Prostate gland (tissue), 2 donors: ENCODE data around the gene S100A7A. TPM values are rescaled to one million over a fixed set of nuclear protein-coding genes. Genes with fewer than 3 reads are reported as not detected.

Experiments
- DNase-seq: peaks from one replicate; pipeline ENCODE4 v3.0.0-alpha.2; 2019; ENCODE audit warnings: low spot score
- H3K27ac ChIP-seq, 2 donors: fragments of 200-600 bp; sonication (generic); 2 replicates each; pipeline ENCODE4 v1.5.1; 2017 to 2019
- H3K27me3 ChIP-seq: fragments of 200-600 bp; sonication (generic); replicated peaks from 2 replicates; pipeline ENCODE4 v1.5.1; 2019; ENCODE audit not compliant: insufficient read depth
- H3K36me3 ChIP-seq, 2 donors: fragments of 200-600 bp; sonication (generic); 1 replicate in 1 of 2; 2 replicates in 1 of 2; pipeline versions ENCODE4 v1.5.1 to v1.8.1; 2017 to 2019
- H3K4me1 ChIP-seq: fragments of 200-600 bp; sonication (generic); replicated peaks from 2 replicates; pipeline ENCODE4 v1.5.1; 2019
- H3K4me3 ChIP-seq, 2 donors: fragments of 200-600 bp; sonication (generic); 2 replicates each; pipeline ENCODE4 v1.5.1; 2017 to 2019
- H3K9me3 ChIP-seq: fragments of 200-600 bp; sonication (generic); 2 replicates; pipeline ENCODE4 v1.5.1; 2017
- POLR2A ChIP-seq: fragments of 450-650 bp; IDR thresholded peaks from one replicate; pipeline ENCODE4 v1.6.1; 2016; ENCODE audit warnings: antibody characterized with exemption, mild to moderate bottlenecking
- POLR2AphosphoS5 ChIP-seq: sonication (generic); formaldehyde crosslinking; IDR thresholded peaks from one replicate; pipeline ENCODE4 v1.6.1; 2017; ENCODE audit warnings: antibody characterized with exemption
- WGBS: methylation state at CpG from one replicate; pipeline ENCODE4 v1.1.5; 2018; 5-methylcytosine and 5-hydroxymethylcytosine counted together
- intact Hi-C: fragments of 100-400 bp; cut with DNase I; formaldehyde crosslinking; loops from one replicate; pipeline ENCODE4 v1.14.2; 2022
- total RNA-seq, 2 donors: library from RNA; depleted of rRNA; stranded (reverse); fragments of >200 nt; gene quantifications; one replicate each; pipeline ENCODE4 v1.1.0, GENCODE V29; 2016
- TF ChIP-seq, protein P1 (sequence below), 4 experiments: fragments of 200-600 bp in 2 of 4; fragments of 450-650 bp in 2 of 4; sonication (generic) in 2 of 4; IDR thresholded peaks; 1 replicate in 3 of 4; 2 replicates in 1 of 4; pipeline ENCODE4 v1.5.1; 2016 to 2019; ENCODE audit warnings: antibody characterized with exemption in 4 of 4, mild to moderate bottlenecking in 2 of 4, moderate library complexity in 2 of 4

The S100A7A gene
- total RNA-seq, result not detected

DNA sequence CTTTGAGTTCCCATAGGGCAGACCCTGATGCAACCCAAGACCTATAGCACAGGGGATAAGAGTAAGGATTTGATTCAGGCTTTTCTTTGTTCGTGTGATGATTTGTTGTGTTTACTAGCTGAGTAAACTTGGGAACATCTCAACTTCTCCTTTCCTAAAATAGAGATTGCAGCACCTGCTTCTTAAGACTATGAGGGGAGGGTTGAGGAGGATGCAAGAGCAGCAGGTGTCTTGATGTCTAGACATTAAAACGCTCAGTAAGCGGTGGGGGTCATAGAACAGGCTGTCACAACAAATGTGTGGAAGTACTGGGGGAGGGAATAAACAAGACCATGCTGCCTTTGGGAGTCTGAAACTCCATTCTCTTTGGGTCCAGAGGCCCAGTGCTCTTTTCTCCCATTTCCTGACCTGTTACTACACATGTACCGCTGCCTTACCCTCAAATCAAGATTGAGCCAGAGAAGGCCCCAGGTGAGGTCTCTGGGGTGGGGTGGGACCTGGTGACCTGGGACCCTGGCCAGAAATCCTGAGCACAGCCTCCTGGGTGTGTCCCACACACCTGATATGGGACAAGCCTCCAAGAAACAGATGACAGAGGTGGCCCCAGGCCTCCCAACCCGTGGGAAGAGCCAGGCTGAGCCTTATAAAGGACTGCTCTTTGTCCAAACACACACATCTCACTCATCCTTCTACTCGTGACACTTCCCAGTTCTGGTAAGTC lies at the start of gene S100A7A:
S100A7A (plus strand) TSS at position 671 of the 721 bp plus-strand sequence. CDS start 1,563 bp downstream, outside the sequence.
- no peaks in the 10 kb centered on the region for H3K9me3 ChIP-seq
- WGBS, result 65% methylated on average over 6 of the region's 6 CpGs
- no peak within 1 kb of the TSS for H3K4me3 ChIP-seq
- H3K27me3 ChIP-seq, result no peaks in the 10 kb centered on the region
- no peaks in the 10 kb centered on the region for H3K36me3 ChIP-seq
- no peak within 1 kb of the TSS for H3K27ac ChIP-seq
- intact Hi-C loops, result no loop called here
- H3K4me1 ChIP-seq, result no peaks in the 10 kb centered on the region
- DNase-seq, result no peak
- TF ChIP-seq POLR2A (no peak), POLR2AphosphoS5 (no peak)
- TF ChIP-seq, protein P1, sequence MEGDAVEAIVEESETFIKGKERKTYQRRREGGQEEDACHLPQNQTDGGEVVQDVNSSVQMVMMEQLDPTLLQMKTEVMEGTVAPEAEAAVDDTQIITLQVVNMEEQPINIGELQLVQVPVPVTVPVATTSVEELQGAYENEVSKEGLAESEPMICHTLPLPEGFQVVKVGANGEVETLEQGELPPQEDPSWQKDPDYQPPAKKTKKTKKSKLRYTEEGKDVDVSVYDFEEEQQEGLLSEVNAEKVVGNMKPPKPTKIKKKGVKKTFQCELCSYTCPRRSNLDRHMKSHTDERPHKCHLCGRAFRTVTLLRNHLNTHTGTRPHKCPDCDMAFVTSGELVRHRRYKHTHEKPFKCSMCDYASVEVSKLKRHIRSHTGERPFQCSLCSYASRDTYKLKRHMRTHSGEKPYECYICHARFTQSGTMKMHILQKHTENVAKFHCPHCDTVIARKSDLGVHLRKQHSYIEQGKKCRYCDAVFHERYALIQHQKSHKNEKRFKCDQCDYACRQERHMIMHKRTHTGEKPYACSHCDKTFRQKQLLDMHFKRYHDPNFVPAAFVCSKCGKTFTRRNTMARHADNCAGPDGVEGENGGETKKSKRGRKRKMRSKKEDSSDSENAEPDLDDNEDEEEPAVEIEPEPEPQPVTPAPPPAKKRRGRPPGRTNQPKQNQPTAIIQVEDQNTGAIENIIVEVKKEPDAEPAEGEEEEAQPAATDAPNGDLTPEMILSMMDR (IDR thresholded peaks at IDR 0.05), result no peak

DNA sequence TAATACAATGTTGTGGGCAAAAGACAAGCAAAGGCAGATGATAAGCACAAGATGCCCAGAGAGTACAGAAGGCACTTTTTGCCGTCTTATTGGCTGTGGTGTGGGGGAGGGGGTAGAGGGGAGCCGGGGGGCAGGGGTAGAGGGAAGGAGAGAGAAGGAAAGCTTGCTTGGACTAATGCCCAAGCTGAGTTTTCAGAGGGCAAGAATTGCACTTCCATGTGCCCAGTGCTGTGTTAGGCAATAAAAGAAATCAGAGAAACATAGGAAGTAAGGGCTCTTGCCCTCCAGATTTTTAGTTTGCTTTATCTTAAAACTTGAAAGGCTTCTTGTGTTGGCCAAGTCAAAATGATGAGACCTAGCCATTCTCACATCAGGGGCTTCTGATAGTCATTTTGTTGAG lies 49.2 kb upstream of the S100A7A start:
- no peak for TF ChIP-seq POLR2AphosphoS5
- no peak for TF ChIP-seq POLR2A
- TF ChIP-seq, protein P1 (IDR thresholded peaks at IDR 0.05), result no peak
- intact Hi-C loops, result no loop called here
- Histone ChIP-seq H3K4me1 (no peaks in the 10 kb centered on the region), H3K36me3 (no peaks in the 10 kb centered on the region), H3K27ac (no peak overlapping the region), H3K27me3 (no peaks in the 10 kb centered on the region), H3K4me3 (no peak overlapping the region), H3K9me3 (no peaks in the 10 kb centered on the region)
- 72% methylated on average over 2 of the region's 2 CpGs for WGBS
- no peak for DNase-seq

DNA sequence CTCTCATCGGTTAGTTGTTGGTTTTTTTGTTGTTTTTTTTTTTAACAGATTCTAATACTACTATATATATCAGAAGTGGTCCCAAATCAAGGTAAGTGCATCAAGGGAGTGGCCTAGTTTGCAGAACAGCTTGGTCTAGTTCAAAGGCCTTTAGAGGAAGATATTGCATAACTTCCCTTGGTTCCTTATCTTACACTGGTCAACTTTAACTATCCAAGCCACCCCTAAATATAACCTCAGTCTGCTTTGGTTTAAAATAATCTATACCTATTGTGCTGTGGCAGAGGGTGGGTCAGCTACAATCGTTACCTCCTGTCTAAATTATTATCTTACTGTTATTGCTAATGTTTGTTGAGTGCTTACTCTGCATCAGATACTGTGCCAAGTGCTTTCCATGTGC lies 47.8 kb upstream of the S100A7A start:
- Histone ChIP-seq H3K27ac (no peak overlapping the region), H3K27me3 (no peaks in the 10 kb centered on the region), H3K9me3 (no peaks in the 10 kb centered on the region), H3K4me3 (no peak overlapping the region), H3K4me1 (no peaks in the 10 kb centered on the region), H3K36me3 (no peaks in the 10 kb centered on the region)
- 92% methylated on average over 2 of the region's 2 CpGs for WGBS
- TF ChIP-seq, protein P1 (IDR thresholded peaks at IDR 0.05), result no peak
- TF ChIP-seq POLR2AphosphoS5 (no peak), POLR2A (no peak)
- intact Hi-C loops, result no loop called here
- DNase-seq, result no peak

DNA sequence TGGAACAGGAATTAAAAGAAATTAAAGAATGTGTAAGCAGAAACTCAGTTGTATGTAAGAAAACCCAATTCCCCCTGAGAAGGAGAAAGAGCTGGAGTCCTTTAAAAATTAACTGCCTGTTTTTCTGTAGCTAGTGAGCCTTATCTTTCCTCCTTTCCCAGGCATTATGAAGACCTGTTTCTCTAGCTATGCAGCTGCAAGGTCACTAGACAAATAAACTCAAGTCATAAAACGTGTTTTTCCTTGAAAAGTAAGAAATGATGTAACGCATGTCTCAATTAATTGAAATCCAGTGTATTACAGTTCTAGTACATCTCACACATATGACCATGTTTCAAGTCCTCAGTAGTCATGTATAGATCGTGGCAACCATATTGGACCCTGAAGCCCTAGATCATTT lies 46.2 kb upstream of the S100A7A start:
- no peaks in the 10 kb centered on the region for H3K4me1 ChIP-seq
- intact Hi-C loops, result no loop called here
- H3K9me3 ChIP-seq, result no peaks in the 10 kb centered on the region
- no peak for DNase-seq
- TF ChIP-seq POLR2A (no peak), POLR2AphosphoS5 (no peak)
- TF ChIP-seq, protein P1 (IDR thresholded peaks at IDR 0.05), result no peak
- no peaks in the 10 kb centered on the region for H3K36me3 ChIP-seq
- H3K4me3 ChIP-seq, result no peak overlapping the region
- H3K27ac ChIP-seq, result no peak overlapping the region
- WGBS, result 56% methylated on average over 3 of the region's 3 CpGs
- no peaks in the 10 kb centered on the region for H3K27me3 ChIP-seq

DNA sequence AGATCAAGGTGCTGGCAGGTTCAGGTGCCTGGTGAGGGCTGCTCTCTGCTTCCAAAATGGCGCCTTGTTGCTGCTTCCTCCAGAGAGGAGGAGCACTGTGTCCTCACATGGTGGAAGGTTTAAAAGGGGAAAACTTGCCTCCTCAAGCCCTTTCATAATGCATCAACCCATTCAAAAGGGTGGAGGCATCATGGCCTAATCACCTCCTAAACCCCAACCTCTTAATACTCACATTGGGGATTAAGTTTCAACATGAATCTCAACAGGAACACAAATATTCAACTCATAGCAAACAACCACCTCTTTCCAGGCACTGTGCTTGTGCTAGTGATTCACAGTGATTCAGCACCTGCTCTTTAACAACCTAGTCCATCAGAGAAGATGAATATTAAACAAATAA lies 45.1 kb upstream of the S100A7A start:
- DNase-seq, result no peak
- TF ChIP-seq POLR2A (no peak), POLR2AphosphoS5 (no peak)
- TF ChIP-seq, protein P1 (IDR thresholded peaks at IDR 0.05), result no peak
- Histone ChIP-seq H3K27me3 (no peaks in the 10 kb centered on the region), H3K27ac (no peak overlapping the region), H3K4me1 (no peaks in the 10 kb centered on the region), H3K4me3 (no peak overlapping the region), H3K36me3 (no peaks in the 10 kb centered on the region), H3K9me3 (no peaks in the 10 kb centered on the region)
- intact Hi-C loops, result no loop called here
- 89% methylated on average over 1 of the region's 1 CpG for WGBS
